ENCODE results near the gene TMIGD3.

Gene TMIGD3

GRCh38 chr1:111540928-111541327 lies 37.5 kb upstream of the TMIGD3 start:
- TF ChIP-seq GABPA (IDR thresholded peaks at IDR 0.05; ENCODE audit: low read depth), result no peak
- no peak for TF ChIP-seq REST (IDR thresholded peaks at IDR 0.05; ENCODE audit: insufficient replicate concordance, low read depth)
- no peak for TF ChIP-seq SPI1 (IDR thresholded peaks at IDR 0.05; ENCODE audit: borderline replicate concordance, low read depth)
- TF ChIP-seq POLR2AphosphoS5 (IDR thresholded peaks at IDR 0.05; ENCODE audit: low read depth), result no peak
- Histone ChIP-seq H3K27me3 (ENCODE audit: insufficient read depth, poor library complexity, severe bottlenecking) (no peaks in the 10 kb centered on the region), H3K27ac (replicated peaks) (no peak overlapping the region)

GRCh38 chr1:111538343-111539025 lies 35.1 kb upstream of the TMIGD3 start:
- no peak for DNase-seq (ENCODE audit: low read depth in 1 of 2, low spot score in 1 of 2)
- H3K27me3 ChIP-seq (ENCODE audit: insufficient read depth, poor library complexity, severe bottlenecking), result no peaks in the 10 kb centered on the region
- TF ChIP-seq REST (IDR thresholded peaks at IDR 0.05; ENCODE audit: insufficient replicate concordance, low read depth) (no peak), CTCF (IDR thresholded peaks at IDR 0.05; ENCODE audit: insufficient read depth, low read length) (no peak), GABPA (IDR thresholded peaks at IDR 0.05; ENCODE audit: low read depth) (no peak), SPI1 (IDR thresholded peaks at IDR 0.05; ENCODE audit: borderline replicate concordance, low read depth) (no peak), POLR2AphosphoS5 (IDR thresholded peaks at IDR 0.05; ENCODE audit: low read depth) (no peak)
- H3K27ac ChIP-seq (replicated peaks), result no peak overlapping the region
- no peak overlapping the region for H3K4me3 ChIP-seq (replicated peaks; ENCODE audit: insufficient read depth, low read length)

More at GRCh38 chr1:111540928-111541327, 37.5 kb upstream of the TMIGD3 start:
- DNase-seq (ENCODE audit: low read depth in 1 of 2, low spot score in 1 of 2), result no peak
- H3K4me3 ChIP-seq (replicated peaks; ENCODE audit: insufficient read depth, low read length), result no peak overlapping the region

- no peaks in the 10 kb centered on the region for H3K27me3 ChIP-seq (ENCODE audit: insufficient read depth, poor library complexity, severe bottlenecking)
- no peak overlapping the region for H3K27ac ChIP-seq (replicated peaks)
- H3K4me3 ChIP-seq (replicated peaks; ENCODE audit: insufficient read depth, low read length), result no peak overlapping the region
- TF ChIP-seq REST (IDR thresholded peaks at IDR 0.05; ENCODE audit: insufficient replicate concordance, low read depth) (no peak), SPI1 (IDR thresholded peaks at IDR 0.05; ENCODE audit: borderline replicate concordance, low read depth) (no peak), POLR2AphosphoS5 (IDR thresholded peaks at IDR 0.05; ENCODE audit: low read depth) (no peak), CTCF (IDR thresholded peaks at IDR 0.05; ENCODE audit: insufficient read depth, low read length) (no peak), GABPA (IDR thresholded peaks at IDR 0.05; ENCODE audit: low read depth) (no peak)
- no peak for DNase-seq (ENCODE audit: low read depth in 1 of 2, low spot score in 1 of 2)
Observed at GRCh38 chr1:111535256-111536191, 32.1 kb upstream of the TMIGD3 start.

Measured in HL-60 (cell line).